ENCODE data around the gene TRIM10. TPM values are rescaled to one million over a fixed set of nuclear protein-coding genes. Genes with fewer than 3 reads are reported as not detected.
A peak's percentile ranks its signal among the peaks of the same experiment; 100 is the strongest.

TRIM10 gene
- total RNA-seq, 1 experiment from 2014 or later: not detected

DNA sequence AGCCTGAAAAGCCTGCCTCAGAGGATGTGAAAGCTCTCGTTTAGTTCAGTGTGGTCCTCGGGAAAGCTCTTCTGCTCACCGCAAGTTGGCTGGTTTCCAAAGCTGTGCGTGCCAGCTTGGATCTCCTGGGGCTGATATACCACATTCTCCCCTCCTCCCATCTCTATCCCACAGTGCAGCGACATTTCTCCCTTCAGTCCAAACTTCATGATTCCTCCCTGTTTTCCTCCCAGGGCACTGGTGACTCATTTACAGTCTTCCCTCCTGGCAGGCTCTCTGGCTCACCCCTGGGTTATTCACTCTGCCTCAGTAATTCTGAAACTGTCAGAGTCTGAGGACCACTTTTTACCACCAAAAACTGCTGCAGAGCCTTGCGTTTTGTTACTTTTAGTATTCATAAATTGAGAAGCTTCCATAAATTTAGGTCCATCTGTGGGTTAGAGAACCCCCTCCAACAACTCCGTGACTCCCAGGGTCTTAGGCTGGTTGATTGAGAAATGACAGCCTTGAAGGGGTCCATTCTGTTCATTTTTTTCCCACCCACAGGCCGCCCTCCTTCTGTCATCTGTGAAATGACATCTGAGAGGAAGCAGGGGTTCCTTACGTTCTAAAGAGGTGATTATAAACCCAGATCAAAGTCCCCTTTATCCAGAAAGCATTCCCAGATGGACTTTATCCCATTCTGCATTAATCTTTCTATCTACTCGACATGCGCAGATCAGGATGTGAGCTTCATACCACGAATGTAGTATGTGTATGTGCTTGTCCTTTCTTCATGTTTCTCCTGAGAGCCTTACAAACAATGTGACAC is 6.1 kb downstream of the TRIM10 start:
- Histone ChIP-seq H3K36me3 (no peaks in the 10 kb centered on the region), H3K4me3 (no peak overlapping the region), H3K27me3 (replicated peaks) (peaks cover 7% of the 10 kb centered on the region; the same call in 1 of the 2 replicates), H3K9me3 (replicated peaks) (no peaks in the 10 kb centered on the region), H3K4me1 (replicated peaks) (peaks cover 24% of the 10 kb centered on the region), H3K27ac (no peak overlapping the region)
- peak; percentile 73 to 78 for DNase-seq (ENCODE audit: low read depth in 1 of 2, low spot score in 2 of 2)

DNA sequence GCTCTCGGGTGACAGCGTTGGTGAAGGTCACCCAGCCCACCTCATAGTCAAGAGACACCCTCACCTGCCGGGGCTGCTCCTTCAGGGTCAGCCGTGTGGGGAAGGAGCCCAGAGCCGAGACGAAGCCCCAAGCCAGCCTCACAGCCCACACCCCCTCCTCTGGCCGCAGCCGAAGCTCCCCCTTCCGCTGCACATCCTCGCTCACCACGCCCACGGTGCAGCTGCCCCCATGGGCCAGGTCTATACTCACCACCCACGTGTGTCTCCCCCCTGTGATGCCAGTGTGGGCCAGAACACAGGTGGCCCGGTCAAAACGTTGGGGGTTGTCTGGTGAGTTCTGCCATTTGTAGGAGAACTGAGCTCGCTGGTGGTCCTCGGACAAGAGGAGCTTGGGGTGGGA is 7.0 kb downstream of the TRIM10 start:
- Histone ChIP-seq H3K4me1 (replicated peaks) (peaks cover 24% of the 10 kb centered on the region), H3K36me3 (no peaks in the 10 kb centered on the region), H3K9me3 (replicated peaks) (no peaks in the 10 kb centered on the region), H3K4me3 (no peak overlapping the region), H3K27ac (no peak overlapping the region), H3K27me3 (replicated peaks) (no peaks in the 10 kb centered on the region)
- DNase-seq (ENCODE audit: low read depth in 1 of 2, low spot score in 2 of 2): no peak

DNA sequence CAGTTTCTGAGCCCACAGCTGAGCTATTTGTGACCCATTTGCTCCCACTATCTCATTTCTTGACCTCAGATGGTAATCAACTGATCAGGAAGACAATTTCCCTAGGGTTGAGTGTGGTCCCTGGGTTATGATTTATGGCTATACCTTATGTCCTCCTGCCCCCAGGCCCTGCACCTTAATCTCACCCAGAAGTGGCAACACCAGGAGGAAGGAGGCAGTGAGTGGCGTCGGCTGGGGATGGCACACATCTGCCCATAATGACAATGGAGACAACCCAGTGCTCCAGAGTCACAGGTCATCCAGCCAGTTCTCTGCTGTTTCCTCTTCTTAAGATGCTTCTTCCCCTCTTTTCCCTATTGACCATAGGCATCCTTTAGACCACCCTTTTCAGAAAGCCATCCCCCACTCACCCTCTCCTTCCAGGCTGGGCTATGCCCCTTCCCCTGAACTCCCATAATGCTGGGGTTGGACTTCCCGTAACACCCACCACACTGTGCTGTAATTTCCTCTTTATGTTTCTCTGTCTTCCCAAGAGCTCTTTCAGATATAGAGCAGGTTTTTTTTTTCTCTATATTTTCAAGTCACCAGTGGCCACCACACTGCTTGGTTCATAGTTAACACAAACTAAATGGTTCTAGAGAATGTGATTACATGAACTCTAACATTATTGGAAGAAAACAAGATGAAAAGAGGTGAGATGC is 8.0 kb downstream of the TRIM10 start:
- Histone ChIP-seq H3K4me1 (replicated peaks) (peaks cover 24% of the 10 kb centered on the region), H3K27me3 (replicated peaks) (no peaks in the 10 kb centered on the region), H3K27ac (no peak overlapping the region), H3K36me3 (no peaks in the 10 kb centered on the region), H3K4me3 (no peak overlapping the region), H3K9me3 (replicated peaks) (no peaks in the 10 kb centered on the region)
- no peak for DNase-seq (ENCODE audit: low read depth in 1 of 2, low spot score in 2 of 2)

DNA sequence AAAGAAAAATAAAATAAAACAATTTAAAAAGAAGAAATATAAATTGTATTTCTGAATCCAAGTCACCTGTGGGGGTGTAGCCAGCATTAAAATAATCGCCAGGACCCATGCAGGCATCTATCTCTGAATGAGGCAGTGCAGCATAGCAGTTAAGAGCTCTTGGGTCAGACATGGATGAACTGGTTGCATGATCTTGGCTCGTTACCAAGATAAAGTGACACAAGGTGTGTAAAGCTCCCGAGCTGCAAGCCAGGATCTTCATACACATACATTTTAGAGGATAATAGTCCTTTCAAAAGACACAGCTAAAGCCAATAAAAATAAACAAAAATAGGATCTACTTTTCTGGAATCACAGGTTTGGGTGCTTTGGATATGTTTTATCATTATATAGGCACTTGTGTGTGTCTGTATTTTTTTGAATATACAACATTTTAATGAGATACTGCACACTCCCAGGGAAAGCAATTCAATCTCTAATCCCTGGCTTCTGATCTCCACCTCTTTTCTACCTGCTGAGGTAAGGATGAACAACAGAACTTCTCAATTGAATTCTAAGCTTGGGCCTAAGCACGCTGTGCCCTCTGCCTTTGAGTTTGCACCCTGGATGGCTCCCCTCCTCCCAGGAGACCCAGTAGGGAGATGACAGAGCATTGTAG is 8.9 kb downstream of the TRIM10 start:
- H3K9me3 ChIP-seq (replicated peaks): no peaks in the 10 kb centered on the region
- H3K27me3 ChIP-seq (replicated peaks): no peaks in the 10 kb centered on the region
- H3K27ac ChIP-seq: no peak overlapping the region

DNA sequence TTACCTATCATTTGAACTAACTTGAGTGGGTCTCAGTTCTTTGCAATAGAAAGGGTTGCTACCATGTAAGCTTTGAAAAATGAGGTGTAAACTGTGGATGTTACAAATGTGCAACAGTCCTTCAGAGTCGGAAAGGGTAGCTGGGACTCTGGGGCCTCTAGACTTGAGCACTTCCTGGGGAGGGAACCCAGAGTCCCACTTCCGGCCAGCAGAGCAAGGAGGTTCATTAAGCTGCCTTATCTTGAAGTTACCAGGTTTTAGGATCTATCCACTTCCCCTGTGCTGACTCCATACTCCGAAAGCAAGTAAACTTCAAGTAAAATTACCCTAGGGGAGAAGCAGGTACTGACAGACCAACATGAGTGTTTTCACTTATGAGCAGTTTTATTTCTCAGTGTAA is 9.4 kb downstream of the TRIM10 start:
- DNase-seq (ENCODE audit: low read depth in 1 of 2, low spot score in 2 of 2): no peak
- Histone ChIP-seq H3K27ac (no peak overlapping the region), H3K27me3 (replicated peaks) (no peaks in the 10 kb centered on the region), H3K4me1 (replicated peaks) (peaks cover 24% of the 10 kb centered on the region), H3K4me3 (no peak overlapping the region), H3K36me3 (no peaks in the 10 kb centered on the region), H3K9me3 (replicated peaks) (no peaks in the 10 kb centered on the region)

More for the DNA sequence above, 8.9 kb downstream of the TRIM10 start:
- peaks cover 24% of the 10 kb centered on the region for H3K4me1 ChIP-seq (replicated peaks)
- no peak for DNase-seq (ENCODE audit: low read depth in 1 of 2, low spot score in 2 of 2)
- H3K4me3 ChIP-seq: no peak overlapping the region
- H3K36me3 ChIP-seq: no peaks in the 10 kb centered on the region

DNA sequence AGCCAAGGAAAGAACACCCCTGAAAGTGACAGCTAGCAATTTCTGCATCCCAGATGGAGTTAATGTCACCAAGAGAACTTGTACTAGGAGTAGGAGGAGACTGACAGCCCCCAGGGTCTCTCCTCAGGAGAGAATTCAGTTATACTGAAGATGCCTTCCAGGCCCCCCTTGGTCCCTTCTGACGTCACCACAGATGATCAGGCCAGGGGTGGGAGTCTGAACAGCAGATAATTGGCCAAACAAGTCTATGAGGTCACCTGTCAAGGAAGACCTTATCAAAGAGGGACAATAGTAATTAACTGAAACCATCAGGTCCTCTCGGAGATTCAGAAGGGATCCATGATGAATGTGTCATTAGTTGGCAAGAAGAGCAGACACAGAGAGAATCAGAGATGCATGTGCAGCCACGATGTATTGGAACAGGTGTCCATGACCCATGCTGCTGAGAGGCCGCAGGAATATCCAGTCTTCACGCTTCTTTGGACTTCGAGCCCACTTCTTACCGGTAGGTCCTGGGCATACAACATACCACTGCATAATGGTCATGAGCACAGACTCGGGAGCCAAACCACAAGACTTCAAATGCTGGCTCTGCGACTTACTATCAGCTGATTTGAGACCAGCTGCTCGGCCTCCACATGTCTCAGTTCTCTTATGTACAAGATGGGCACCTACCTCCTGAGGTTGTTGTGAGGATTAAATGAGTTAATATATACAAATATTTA is 10.2 kb downstream of the TRIM10 start:
- Histone ChIP-seq H3K27ac (no peak overlapping the region), H3K9me3 (replicated peaks) (no peaks in the 10 kb centered on the region), H3K4me3 (no peak overlapping the region), H3K27me3 (replicated peaks) (no peaks in the 10 kb centered on the region), H3K36me3 (no peaks in the 10 kb centered on the region), H3K4me1 (replicated peaks) (peaks cover 18% of the 10 kb centered on the region)
- no peak for DNase-seq (ENCODE audit: low read depth in 1 of 2, low spot score in 2 of 2)

DNA sequence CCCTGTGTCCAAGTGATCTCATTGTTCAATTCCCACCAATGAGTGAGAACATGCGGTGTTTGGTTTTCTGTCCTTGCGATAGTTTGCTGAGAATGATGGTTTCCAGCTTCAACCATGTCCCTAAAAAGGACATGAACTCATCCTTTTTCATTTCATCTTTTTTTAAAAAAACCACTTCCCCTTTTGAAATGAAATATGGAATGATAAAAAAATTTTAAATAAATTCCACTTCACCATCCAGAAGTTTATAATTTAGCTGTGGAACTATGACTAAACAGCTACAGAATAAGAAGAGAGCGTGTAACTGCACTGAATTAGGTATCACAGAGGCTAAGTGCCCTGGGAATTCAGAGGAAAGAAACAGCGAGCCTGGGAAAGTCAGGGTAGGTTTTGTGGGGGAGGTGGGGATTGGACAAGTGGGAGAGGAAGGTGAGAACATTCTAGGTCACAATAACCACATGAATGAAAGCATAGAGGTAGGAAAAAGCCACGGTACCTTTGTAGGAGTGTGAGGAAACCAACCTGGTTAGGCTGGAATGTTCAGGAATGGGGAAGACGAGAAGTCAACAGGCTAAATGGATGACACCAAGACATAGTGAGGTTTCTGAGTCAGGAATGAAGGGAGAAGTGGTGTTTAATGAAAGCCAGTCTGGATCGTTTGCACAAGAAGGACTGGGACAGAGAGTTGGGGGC is 11.0 kb downstream of the TRIM10 start:
- H3K9me3 ChIP-seq (replicated peaks): no peaks in the 10 kb centered on the region
- H3K27me3 ChIP-seq (replicated peaks): peaks cover 6% of the 10 kb centered on the region; the same call in 1 of the 2 replicates
- no peak overlapping the region for H3K4me3 ChIP-seq
- peaks cover 10% of the 10 kb centered on the region for H3K4me1 ChIP-seq (replicated peaks)
- no peaks in the 10 kb centered on the region for H3K36me3 ChIP-seq
- H3K27ac ChIP-seq: no peak overlapping the region
- no peak for DNase-seq (ENCODE audit: low read depth in 1 of 2, low spot score in 2 of 2)

DNA sequence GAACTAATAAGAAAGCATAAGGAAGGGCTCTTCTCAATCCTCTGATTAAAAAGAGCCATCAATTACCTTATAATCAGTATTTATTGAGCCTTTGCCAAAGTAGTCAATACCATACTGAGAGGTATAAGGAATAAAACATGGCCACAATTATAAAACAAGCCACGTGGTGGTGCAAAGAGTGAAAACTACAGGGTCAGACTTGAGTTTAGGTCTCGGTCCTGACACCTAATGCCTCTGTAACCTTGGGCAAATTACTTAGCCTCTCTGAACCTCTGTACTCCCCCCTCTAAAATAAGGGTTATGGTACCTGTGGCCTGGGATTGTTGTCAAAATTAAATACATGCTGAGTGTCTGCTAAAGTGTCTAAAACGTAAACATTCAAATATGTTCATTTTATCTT is 11.8 kb downstream of the TRIM10 start:
- peaks cover 14% of the 10 kb centered on the region; the same call in 1 of the 2 replicates for H3K27me3 ChIP-seq (replicated peaks)
- H3K4me3 ChIP-seq: no peak overlapping the region
- H3K9me3 ChIP-seq (replicated peaks): no peaks in the 10 kb centered on the region
- H3K36me3 ChIP-seq: no peaks in the 10 kb centered on the region
- H3K27ac ChIP-seq: no peak overlapping the region
- H3K4me1 ChIP-seq (replicated peaks): peaks cover 2% of the 10 kb centered on the region
- no peak for DNase-seq (ENCODE audit: low read depth in 1 of 2, low spot score in 2 of 2)

DNA sequence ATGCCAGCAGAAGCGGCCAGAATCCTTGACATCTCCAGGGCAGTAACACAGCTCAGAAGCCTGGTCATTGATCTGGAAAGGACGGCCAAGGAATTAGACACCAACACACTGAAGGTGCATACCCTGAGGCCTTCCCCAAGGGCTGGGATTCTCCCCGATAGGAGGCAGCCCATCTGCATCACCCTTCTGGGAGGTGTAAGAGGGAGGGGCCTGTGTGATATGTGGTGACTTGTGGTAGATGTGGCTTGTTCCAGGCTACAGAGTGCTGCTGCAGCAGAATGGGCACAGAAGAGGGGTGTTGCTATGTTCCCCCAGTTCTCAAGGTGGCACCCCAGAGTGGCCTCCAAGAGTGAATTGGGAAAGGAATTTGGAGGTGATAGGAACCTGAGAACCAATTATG is 13.9 kb downstream of the TRIM10 start:
- no peaks in the 10 kb centered on the region for H3K9me3 ChIP-seq (replicated peaks)
- no peaks in the 10 kb centered on the region for H3K36me3 ChIP-seq
- peaks cover 25% of the 10 kb centered on the region for H3K27me3 ChIP-seq (replicated peaks)
- no peak overlapping the region for H3K27ac ChIP-seq
- no peak overlapping the region for H3K4me3 ChIP-seq
- DNase-seq (ENCODE audit: low read depth in 1 of 2, low spot score in 2 of 2): no peak
- H3K4me1 ChIP-seq (replicated peaks): no peaks in the 10 kb centered on the region

DNA sequence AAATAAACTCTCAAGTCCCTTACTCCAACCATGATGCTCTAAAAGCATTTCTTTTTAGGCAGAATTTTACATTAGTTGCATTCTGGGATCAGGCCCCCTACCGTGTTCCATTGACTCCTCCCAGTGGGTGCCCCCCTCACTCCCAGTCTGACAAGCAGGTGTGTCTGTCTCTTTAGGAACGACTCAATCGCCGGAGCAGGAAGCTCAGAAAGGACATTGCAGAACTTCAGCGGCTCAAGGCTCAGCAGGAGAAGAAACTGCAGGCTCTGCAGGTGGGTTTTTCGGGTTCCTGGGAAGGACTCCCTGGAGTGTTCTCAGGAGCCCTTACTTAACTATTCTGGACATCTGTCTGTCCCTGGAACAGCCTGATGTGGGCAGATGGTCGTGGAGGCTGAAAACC is 15.2 kb downstream of the TRIM10 start:
- no peaks in the 10 kb centered on the region for H3K4me1 ChIP-seq (replicated peaks)
- H3K4me3 ChIP-seq: no peak overlapping the region
- no peak overlapping the region for H3K27ac ChIP-seq
- DNase-seq (ENCODE audit: low read depth in 1 of 2, low spot score in 2 of 2): no peak
- peaks cover 32% of the 10 kb centered on the region for H3K27me3 ChIP-seq (replicated peaks)
- no peaks in the 10 kb centered on the region for H3K36me3 ChIP-seq
- H3K9me3 ChIP-seq (replicated peaks): no peaks in the 10 kb centered on the region

DNA sequence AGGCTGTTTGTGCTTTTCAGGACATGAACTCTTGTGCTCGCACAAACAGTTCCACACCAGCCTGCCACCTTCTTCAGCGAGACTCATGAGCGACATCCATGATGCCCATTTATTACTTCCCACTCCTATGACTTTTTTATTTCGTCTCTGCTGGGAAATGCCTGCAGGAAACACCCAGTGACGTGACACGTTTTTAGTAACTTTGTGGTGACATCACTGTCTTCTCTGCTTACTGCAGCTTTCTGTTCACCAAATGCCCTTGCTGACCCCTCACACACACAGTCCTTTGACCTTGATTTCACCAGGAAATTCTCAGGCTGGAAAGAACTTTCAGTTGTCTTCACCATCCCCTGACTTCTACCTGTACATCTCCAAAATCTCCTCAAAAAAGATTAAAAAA is 16.2 kb downstream of the TRIM10 start:
- H3K27ac ChIP-seq: no peak overlapping the region
- H3K27me3 ChIP-seq (replicated peaks): peaks cover 32% of the 10 kb centered on the region
- no peaks in the 10 kb centered on the region for H3K4me1 ChIP-seq (replicated peaks)
- DNase-seq (ENCODE audit: low read depth in 1 of 2, low spot score in 2 of 2): no peak
- H3K9me3 ChIP-seq (replicated peaks): no peaks in the 10 kb centered on the region
- no peak overlapping the region for H3K4me3 ChIP-seq
- no peaks in the 10 kb centered on the region for H3K36me3 ChIP-seq

DNA sequence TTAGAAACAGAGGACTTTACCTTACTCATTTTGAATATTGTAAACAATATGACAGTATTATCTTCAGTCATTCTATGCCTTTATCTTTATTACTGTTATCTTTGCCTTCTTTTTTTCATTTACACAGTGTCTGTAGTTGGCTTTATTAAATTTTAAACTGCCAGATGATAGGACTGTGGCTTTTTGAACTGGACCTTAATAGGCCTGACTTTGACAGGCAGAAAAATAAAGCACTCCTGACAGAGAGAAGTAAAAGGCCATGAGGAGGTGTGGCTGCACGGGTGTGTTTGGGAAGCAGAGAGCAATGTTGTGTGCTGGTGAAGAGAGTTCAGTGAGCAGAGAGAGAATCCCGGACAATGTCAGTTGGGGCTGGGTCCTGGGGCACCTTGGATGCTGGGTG is 17.2 kb downstream of the TRIM10 start:
- Histone ChIP-seq H3K27ac (no peak overlapping the region), H3K4me1 (replicated peaks) (no peaks in the 10 kb centered on the region), H3K36me3 (no peaks in the 10 kb centered on the region), H3K27me3 (replicated peaks) (peaks cover 32% of the 10 kb centered on the region), H3K4me3 (no peak overlapping the region), H3K9me3 (replicated peaks) (no peaks in the 10 kb centered on the region)
- no peak for DNase-seq (ENCODE audit: low read depth in 1 of 2, low spot score in 2 of 2)

DNA sequence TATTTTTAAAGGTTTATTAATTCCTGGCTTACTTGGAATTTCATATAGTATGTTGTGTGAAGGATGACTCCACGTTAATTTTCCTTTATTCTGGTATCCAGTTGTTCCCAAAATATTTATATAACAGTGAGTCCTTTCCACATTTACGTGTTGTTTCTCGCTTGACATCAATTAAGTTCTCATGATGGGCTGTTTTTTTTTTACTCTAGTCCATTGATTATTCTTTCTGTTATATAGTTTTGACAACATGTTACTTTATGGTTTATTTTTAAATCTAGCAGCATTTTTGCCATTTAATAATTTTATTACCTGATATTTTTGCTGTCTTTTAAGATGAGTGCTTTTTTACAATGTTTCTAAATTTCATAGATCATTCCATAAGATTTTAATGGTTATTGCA is 18.3 kb downstream of the TRIM10 start:
- H3K27me3 ChIP-seq (replicated peaks): peaks cover 36% of the 10 kb centered on the region
- DNase-seq (ENCODE audit: low read depth in 1 of 2, low spot score in 2 of 2): no peak
- no peaks in the 10 kb centered on the region for H3K36me3 ChIP-seq
- no peaks in the 10 kb centered on the region for H3K9me3 ChIP-seq (replicated peaks)
- no peak overlapping the region for H3K4me3 ChIP-seq
- no peak overlapping the region for H3K27ac ChIP-seq
- no peaks in the 10 kb centered on the region for H3K4me1 ChIP-seq (replicated peaks)
